ENCODE results near the gene RFC1.
"Not testable (repeated sequence)": the region's sequence is repeated elsewhere in the genome, so short reads cannot be mapped to it uniquely, and the experiment has no call there.

Gene RFC1

DNA sequence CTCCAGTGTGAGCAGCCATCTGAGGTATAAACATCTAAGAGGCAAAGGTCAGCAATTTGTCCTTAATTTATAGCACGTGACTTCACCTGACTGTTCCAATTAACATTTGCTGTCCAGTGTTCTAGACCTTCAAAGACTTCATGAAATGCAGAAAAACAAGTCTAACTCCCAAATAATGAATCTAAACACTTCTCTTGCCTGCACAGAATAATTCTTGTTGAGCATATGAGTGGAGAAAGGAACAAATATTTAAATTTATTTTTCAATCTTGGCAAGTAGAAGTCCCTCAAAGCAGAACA is 12.0 kb downstream of the RFC1 start:
- DNase-seq (ENCODE audit: low read depth in 2 of 2): no peak

DNA sequence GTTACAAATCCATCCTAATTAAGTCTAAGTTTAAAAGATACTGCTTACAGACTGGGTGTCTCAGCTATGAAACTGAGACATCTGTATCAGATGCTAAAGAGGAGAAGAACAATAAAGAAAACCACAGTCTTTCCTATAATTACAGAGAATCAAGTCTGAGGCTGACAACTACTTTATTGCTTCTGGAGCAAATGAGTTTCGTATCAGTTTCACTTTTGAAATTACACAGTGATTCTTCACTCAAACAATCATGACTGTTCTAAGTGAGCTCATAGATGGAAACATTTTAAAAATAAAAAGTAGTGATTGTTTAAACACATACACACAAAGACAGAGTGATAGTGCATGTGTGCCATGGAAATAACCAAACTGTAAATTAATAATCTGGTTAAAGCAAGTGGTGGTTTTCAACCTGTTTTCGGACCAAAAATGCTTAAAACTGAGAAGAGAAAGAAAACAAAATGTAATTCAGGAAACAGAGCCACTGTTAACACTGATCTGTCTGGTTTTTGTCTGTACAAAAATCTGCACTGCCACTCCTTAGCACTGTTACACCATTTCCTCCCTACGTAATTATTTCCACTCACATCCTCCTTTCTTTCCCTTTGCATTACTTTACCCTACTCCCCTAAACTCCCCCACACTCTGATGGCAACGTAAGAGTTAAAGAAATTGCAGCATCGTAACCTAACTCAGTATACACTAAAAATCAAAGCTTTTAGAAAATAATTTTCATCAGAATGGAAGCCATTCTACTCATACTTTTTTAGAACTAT is 12.5 kb downstream of the RFC1 start:
- DNase-seq (ENCODE audit: low read depth in 2 of 2): no peak

DNA sequence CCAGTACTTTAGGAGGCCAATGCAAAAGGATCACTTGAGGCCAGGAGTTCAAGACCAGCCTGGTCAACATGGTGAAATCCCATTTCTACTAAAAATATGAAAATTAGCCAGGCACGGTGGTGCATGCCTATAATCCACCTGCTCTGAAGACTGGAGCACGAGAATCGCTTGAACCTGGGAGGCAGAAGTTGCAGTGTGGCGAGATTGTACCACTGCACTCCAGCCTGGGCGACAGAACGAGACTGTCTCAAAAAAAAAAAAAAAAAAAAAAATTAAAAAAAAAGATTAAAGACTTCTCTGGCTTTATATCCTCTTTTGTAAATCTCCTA is 13.0 kb downstream of the RFC1 start:
- DNase-seq (ENCODE audit: low read depth in 2 of 2): not testable (repeated sequence)

DNA sequence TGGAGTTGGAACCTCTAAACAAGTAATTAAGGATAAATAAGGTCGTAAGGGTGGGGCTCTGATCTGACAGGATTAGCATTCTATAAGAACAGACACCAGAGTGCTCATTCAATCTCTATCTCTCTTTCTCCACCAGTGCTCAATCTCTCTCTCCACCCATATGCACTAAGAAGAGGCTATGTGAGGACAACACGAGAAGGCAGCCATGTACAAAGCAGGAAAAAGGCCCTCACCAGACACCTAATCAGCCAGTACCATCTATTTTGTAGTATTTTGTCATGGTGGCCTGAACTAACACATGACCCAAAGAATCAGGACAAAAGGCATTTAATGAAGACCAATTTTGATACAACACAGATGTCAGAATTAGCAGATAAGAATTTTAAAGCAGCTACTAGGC is 16.8 kb downstream of the RFC1 start:
- DNase-seq (ENCODE audit: low read depth in 2 of 2): no peak

DNA sequence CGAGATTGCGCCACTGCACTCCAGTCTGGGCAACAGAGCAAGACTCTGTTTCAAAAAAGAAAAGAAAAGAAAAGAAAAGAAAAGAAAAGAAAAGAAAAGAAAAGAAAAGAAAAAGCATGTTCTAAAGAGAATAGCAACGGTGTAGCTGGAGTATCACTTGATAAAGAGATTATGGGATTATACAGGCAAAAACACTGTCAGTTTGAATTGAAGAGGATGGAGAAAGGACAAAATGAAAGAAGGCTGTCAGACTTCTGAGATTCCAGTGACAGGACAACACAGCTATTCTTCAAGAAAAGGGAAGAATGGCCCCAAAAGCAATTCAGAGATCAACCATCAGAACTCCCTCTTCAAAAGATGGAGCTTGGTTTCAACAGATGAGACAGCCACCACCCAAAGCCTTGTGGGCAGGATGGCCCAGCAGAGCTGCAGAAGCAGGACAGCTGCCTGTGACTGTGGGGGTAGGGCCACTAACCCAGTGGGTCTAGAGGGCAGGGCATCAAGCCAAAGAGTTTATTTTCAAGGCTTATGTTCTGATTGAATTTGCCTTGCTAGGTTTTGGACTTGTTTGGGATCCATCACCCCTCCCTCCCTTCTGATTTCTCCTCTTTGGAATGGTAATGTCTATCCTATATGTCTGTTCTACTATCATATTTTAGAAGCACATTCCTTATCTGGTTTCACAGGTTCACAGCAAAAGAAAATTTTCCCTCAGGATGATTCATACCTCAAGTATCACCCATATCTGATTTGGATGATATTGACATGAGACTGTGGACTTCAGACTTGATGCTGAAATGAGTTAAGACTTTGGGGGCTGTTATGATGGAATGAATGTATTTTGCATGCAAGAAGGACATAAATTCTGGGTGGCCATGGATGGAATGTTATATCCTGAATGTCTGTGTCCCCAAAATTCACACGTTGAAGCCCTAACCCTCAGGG is 17.5 kb downstream of the RFC1 start:
- DNase-seq (ENCODE audit: low read depth in 2 of 2): no peak

DNA sequence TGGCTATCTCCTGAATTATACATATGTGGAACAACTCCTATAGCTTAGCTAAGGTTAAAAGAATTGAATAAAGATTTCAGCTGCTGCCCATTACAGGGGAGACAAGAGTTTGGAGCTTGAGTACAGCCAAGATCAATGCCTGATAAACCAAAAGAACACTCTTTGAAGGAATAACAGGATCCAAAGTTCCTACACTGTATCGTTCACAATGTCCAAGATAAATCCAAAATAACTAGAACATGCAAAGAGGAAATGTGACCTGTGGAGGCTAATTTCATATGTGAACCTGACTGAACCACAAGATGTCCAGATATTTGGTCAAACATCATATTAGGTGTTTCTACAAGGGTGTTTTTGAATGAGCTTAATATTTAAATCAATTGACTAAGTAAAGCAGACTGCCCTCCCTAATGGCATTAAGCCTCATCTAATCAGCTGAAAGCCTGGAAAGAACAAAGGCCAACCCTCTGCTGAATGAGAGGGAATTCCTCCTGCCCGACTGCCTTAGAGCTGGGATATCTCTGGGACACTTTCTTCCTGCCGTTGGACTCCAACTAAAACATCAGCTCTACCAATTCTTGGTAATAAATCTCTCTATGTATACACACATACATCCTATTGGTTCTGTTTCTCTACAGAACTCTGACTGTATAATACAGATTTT is 19.2 kb downstream of the RFC1 start:
- no peak for DNase-seq (ENCODE audit: low read depth in 2 of 2)

DNA sequence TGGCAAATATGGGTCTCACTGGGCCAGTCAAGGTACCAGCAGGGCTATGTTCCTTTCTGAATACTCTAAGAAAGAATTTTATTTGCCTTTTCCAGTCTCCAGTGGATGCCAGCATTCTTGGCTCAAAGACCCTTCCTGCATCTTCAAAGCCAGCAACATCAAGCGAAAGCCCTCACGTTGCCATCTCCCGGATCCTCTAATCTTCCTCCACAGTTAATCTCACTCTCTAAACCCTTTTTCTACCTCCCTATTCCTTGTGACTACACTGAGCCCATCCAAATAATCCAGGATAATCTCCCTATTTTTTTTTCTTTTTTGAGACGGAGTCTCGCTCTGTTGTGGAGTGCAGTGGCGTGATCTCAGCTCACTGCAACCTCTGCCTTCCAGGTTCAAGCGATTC is 23.4 kb downstream of the RFC1 start:
- no peak for DNase-seq (ENCODE audit: low read depth in 2 of 2)

DNA sequence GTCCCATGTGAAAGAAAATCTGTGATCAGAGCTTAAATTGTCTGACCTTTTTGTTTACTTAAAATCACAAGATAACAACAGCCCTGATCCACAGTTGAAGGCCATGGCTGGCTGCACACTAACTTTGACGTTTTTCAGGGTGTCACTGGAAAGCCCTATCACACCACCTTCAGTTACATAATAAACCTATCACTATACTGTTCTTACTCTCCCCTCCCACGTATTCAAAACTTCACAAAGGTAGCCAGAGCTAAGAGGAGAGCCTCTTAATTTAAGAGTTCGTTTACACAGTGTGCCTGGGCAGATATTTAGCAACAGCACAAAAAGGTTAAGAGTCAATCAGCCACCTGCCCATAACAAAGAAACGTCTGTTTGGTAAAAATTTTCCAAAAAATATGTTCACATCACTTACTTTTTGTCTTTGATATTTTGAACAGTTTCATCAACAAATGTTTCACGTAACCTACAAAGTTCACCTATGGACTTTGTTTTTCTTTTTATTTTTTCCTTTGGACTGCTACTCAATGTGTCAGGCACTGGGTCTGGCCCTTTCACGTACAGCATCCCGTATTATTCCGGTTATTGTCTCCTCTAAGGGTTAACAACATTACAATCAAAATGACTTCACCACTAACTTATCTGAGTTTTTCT is 25.0 kb downstream of the RFC1 start:
- DNase-seq (ENCODE audit: low read depth in 2 of 2): no peak

DNA sequence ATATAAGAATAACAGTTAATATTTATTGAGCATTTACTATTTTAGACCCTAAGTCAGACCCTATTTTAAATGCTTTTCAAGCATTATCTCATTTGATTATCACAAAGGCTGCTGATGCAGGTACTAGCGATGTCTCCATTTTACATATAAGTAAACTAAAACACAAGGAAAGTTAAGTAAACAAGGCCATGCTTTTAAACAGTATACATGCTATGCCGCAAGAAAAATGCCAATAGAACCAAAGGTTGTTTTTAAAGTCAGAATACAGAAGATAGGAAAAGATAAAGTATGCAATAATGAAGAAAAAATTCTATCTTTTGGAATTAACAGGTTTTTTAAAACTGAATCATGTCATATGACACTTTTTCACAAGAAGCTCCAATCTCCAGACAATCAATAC is 26.2 kb downstream of the RFC1 start:
- DNase-seq (ENCODE audit: low read depth in 2 of 2): no peak

DNA sequence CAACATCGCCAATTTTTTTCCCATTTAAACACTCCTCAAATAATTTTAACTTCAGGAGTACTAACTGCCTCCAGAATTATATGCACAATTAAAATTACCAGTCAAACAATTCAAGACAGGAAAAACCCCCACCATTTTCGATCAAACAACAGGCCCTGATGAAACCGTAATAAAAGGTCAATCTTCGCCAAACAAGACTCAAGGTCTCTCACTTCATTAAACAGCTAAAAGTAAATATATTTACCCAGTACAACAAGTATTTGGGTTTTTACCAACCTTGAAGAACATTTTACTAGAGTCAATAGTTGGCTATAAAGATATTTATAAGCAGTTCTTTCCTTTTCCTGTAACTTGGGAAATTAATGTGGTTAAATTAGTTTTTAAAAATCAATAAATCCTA is 28.3 kb downstream of the RFC1 start:
- DNase-seq (ENCODE audit: low read depth in 2 of 2): no peak

DNA sequence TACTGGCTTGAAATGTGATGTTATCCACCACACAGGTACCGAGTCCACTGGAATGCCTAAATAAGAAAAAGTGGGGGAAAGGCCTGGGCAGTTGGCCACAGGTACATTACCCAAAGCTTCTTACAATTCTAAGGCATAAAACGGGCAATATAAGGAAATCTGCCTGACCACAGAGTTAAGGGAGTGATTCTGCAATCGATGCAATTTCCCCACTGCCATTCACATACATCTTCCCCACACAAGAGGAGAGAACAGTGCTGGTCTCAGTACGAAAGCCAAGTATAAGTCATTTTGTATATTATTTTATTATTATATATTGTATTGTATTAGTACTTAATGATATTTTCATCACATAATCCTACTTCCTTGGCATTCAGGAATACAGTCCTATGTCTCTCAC is 30.6 kb downstream of the RFC1 start:
- no peak for DNase-seq (ENCODE audit: low read depth in 2 of 2)

DNA sequence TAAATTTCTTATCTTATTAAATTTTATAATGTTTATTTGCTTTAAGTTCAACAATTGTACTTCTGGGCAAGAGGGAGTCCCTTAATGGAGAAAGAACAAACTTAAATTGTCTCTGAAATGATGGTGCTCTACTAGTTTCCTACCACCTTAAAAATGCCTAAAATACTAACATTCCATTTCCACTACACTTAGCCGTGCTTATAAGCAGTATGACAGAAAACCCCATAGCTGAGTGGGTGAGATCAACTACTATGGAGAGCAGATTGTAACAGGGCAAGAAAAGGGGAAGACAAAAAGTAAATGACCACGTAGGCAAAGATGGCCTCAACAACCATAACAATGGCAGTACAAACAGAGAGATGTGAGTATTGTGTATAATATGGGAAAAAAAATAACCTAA is 35.0 kb downstream of the RFC1 start:
- no peak for DNase-seq (ENCODE audit: low read depth in 2 of 2)

DNA sequence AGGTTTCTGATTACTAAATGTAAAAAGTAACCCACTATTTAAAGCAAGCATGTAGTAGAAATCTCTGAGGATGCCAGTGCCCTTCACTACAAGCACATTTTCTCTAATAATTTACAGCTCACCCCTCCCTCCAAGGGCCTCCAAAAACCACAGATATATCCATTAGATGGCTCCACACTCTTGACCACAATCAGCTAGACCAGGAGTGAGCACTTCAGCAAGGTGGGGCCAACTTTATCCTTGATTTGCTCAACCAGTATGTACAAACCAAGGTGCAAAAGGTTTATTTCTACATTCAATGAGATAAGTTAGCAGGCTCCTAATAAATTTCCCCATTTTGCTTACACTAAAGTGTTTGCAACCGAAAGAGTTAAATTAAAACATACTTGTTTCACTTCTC is 35.8 kb downstream of the RFC1 start:
- DNase-seq (ENCODE audit: low read depth in 2 of 2): no peak

DNA sequence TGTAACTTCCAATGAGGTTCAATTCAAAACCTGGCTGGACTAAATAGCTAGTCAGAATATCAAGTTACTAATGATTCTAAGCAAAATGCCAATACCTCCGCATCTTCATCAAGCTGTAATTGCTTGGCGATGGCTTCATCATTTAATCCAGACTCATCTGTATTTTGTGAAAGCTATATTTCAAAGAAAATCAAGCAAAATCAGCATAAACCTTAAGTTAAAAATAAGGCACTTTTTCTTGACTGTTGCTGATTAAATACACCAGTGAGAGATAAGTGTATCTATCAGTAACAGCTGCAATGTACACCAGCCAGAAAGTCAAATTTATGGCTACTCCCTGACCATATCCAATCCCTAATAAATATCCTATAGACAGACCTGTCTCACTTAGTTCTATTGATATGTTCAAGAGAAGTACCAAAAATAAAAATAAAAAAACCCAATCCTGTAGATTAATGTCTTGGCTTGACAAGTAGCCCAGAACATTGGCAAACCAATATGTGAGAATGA is 39.6 kb downstream of the RFC1 start:
- DNase-seq (ENCODE audit: low read depth in 2 of 2): no peak

DNA sequence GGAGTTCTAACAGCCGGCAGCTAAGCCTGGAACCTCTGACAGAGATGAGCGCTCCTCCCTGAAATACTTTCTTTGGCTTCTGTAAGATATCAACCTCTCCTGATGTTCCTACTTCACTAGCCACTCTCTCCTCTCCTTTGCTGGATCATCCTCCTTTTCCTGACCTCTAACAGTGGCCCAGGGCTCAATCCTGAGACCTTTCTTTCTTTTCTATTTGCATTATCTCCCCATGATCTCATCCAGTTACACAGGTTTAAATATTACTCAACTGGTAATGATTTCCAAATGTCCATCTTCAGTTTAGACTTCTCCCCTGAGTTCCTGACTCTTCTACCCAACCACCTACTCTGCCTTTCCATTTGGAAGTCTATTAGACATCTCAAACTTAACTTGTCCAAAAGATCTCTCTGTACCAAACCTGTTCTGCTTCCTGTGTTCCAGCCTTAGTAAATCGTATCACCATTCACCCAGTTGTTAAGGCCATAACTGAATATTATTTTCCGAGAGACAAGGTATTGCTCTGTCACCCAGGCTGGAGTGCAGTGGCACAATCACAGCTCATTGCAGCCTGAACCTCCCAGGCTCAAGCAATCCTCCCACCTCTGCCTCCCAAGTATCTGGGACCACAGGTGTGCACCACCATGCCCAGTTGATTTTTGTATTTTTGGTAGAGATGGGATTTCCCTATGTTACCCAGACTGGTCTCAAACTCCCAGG is 41.1 kb downstream of the RFC1 start:
- no peak for DNase-seq (ENCODE audit: low read depth in 2 of 2)

DNA sequence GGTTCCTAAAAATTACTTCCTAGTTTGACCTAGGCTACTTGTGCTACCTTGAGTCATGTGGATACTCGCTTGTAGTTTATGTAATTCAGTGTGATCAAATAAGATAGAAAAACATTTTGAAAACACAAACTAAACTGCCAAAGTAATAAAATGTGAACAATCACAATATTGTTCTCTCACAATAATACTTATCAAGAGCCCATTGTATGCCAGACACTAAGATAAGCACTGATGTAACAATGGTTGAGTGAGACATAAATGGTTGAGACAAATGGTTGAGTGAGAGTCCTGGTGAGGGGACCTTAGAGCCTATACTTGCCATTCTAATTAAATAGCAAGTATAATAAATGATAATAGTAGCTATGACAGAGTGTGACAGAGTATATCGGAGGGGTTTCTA is 41.7 kb downstream of the RFC1 start:
- no peak for DNase-seq (ENCODE audit: low read depth in 2 of 2)

DNA sequence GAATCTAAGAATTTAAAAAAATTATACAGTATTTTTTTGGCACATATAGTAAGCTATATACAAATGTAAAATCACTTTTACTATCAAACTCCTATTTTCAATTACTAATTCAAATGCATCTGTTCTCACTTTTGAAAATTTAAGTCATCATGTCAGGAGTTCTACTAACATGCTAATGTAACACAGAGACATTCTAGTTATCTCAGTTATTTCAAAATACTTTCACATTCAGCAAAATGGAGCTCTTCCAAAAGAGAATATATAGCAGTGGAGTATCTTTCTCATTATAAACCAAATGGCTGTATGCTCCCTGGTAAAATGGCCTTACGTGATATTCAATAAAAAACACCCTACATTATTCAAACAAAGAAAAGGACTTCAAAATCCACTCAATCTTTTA is 42.3 kb downstream of the RFC1 start:
- no peak for DNase-seq (ENCODE audit: low read depth in 2 of 2)

DNA sequence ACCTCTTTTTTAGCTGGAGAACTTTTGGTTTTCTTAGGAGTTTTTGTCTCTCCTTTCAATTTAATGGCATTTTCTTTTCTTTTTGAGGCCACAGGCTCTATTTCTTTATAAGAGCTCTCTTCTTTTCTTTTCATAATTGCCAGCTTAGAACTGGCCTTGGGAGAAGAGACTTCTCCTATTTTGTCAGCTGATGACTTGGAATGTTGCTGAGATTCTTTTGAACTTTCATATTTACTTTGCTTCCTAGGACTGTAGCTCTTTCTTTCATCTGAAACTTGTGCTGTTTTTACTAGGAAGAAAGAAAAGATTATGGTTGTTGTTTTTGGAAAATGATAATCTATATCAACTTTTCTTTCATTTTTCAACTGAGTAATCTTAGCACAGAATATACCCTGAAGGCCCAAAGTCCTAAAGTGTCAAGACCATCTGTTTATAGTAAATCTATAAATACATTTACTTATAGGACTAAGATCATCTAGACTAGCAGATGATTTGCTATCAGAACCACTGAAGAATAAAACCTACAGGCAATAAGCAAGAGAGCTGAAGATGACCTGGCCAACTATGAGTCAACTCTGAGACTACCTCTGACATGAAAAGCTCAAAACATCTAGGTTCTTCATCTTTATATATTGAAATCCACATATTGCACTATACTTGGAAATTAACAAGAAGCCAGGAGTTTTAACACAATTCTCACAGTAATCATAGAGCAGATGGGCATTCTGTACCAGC is 45.6 kb downstream of the RFC1 start:
- no peak for DNase-seq (ENCODE audit: low read depth in 2 of 2)

DNA sequence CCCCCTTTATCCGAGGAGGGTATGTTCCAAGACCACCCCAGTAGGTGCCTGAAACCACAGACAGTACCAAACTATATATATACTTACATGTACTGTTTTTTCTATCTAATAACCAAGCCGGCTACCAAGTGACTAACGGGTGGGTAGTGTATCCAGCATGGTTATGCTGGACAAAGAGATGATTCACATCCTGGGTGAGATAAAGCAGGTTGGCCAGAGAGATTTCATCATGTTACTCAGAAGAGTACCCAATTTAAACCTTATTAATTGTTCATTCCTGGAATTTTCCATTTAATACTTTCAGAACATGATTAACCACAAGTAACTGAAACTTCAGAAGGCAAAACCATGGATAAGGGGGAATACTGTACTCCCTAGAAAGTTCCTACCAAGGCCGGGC is 46.5 kb downstream of the RFC1 start:
- DNase-seq (ENCODE audit: low read depth in 2 of 2): no peak

DNA sequence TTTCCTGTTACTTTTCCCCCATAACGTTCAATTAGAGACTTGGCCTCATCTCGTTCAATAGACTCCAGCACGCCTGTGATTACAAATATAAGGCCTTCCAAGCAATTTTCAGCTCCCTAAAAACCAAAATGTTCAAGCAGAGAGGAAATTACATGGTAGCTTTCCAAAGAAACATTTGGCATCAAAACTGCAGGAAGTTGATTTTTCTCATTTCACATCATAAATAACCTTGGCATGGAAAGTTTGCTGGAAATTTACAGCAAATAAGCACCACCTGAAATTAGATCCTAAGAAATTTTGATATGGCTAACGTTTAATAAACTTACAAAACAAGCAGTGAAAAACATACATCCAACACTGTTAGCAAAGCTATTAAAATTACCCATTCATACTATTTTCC is 53.3 kb downstream of the RFC1 start:
- DNase-seq (ENCODE audit: low read depth in 2 of 2): no peak

DNA sequence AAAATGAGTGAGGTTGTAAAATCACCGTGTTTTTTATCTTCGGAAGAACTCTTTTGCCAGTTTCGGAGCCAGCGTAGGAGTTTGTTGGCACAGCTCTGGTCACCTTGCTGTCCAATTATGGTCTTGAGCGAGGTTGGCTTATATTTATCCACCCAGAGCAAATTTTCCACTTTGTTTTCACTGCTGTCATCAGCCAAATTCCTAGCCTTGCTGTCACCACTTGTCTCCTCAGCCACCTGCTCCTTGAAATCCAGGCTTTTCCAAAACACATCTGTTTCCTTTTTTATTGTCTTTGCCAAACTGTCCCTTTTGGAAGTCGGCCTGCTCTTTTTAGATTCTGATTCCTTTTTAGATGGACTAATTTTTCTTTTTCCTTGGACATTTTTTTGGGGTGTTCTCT is 57.6 kb downstream of the RFC1 start:
- no peak for DNase-seq (ENCODE audit: low read depth in 2 of 2)

Measured in stimulated activated CD4-positive, alpha-beta T cell treated with anti-CD3 and anti-CD28 coated beads, Interleukin-1b, Interleukin-23, amount 100 ng/mL, for 1 hour (primary cell).